Measurements from ENCODE around the gene NMNAT3.

NMNAT3 gene

GRCh38 chr3:139689122-139689521 is 11.3 kb upstream of the NMNAT3 start:
- no peak for TF ChIP-seq CTCF (IDR thresholded peaks at IDR 0.05; ENCODE audit: low read depth, low read length)
- DNase-seq (ENCODE audit: extremely low read depth, low read depth), result no peak

- TF ChIP-seq CTCF (IDR thresholded peaks at IDR 0.05; ENCODE audit: low read depth, low read length), result no peak
Measured at GRCh38 chr3:139687431-139687830, 9.7 kb upstream of the NMNAT3 start.

GRCh38 chr3:139686624-139687023 is 8.9 kb upstream of the NMNAT3 start:
- DNase-seq (ENCODE audit: extremely low read depth, low read depth), result no peak
- no peak for TF ChIP-seq CTCF (IDR thresholded peaks at IDR 0.05; ENCODE audit: low read depth, low read length)

More at GRCh38 chr3:139687431-139687830, 9.7 kb upstream of the NMNAT3 start:
- DNase-seq (ENCODE audit: extremely low read depth, low read depth), result no peak

GRCh38 chr3:139686206-139686605 is 8.4 kb upstream of the NMNAT3 start:
- no peak for DNase-seq (ENCODE audit: extremely low read depth, low read depth)
- TF ChIP-seq CTCF (IDR thresholded peaks at IDR 0.05; ENCODE audit: low read depth, low read length), result no peak

GRCh38 chr3:139679220-139679775 is 1.5 kb upstream of the NMNAT3 start:
- no peak for TF ChIP-seq CTCF (IDR thresholded peaks at IDR 0.05; ENCODE audit: low read depth, low read length)
- no peak for DNase-seq (ENCODE audit: extremely low read depth, low read depth)

GRCh38 chr3:139676632-139677387 is 962 bp downstream of the NMNAT3 start:
- TF ChIP-seq CTCF (IDR thresholded peaks at IDR 0.05; ENCODE audit: low read depth, low read length), result no peak
- no peak for DNase-seq (ENCODE audit: extremely low read depth, low read depth)

- TF ChIP-seq CTCF (IDR thresholded peaks at IDR 0.05; ENCODE audit: low read depth, low read length), result no peak
- no peak for DNase-seq (ENCODE audit: extremely low read depth, low read depth)
Measured at GRCh38 chr3:139676108-139676507, 1.7 kb downstream of the NMNAT3 start.

All from AG09319 (cell line).